Left ventricle myocardium superior (tissue), 1 donor: ENCODE data around the gene RTEL1. TPM values are rescaled to one million over a fixed set of nuclear protein-coding genes. Genes with fewer than 3 reads are reported as not detected.
"Not testable (repeated sequence)": the region's sequence is repeated elsewhere in the genome, so short reads cannot be mapped to it uniquely, and the experiment has no call there.

ENCODE experiments used
- ATAC-seq: fragments of 200-7000 bp; cut with Tn5 transposase; one replicate; pipeline ENCODE4 v1.9.1; 2020; ENCODE audit warnings: mild to moderate bottlenecking, moderate library complexity
- DNase-seq: peaks from one replicate; pipeline ENCODE4 v3.0.0-alpha.2; 2020
- intact Hi-C: fragments of 100-400 bp; cut with micrococcal nuclease; formaldehyde crosslinking; loops from one replicate; pipeline ENCODE4 v1.11.0; 2022
- total RNA-seq: library from RNA; stranded (reverse); fragmentation: NEBNext Ultra II Directional; extraction: Animal tissue kit (Norgen Biotek cat#: 25700); gene quantifications from one replicate; pipeline ENCODE4 v1.2.1, GENCODE V29; 2021
- donor health status: DM: no; HTN: yes; CAD: no; lungs with severe emphysema.

Gene RTEL1
- total RNA-seq, 1 donor from 2014 or later, result 9.9 TPM

DNA sequence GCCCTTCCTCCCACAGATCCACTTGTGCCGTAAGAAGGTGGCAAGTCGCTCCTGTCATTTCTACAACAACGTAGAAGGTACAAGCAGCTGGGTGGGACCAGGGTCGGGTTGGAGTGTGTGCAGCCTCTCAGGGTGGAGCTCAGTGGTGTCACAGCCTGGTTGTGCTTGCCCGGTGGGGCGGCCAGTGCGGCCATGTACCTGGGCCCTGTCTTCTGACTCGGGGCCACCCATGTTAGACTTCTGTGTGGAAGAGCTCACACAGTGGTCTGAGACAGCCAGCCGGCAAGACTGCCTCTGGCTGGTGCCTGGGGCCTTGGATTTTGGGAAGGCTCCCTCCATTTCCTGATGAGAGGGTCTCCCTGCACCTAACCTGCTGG, 4.7 kb downstream of the RTEL1 start:
- intact Hi-C loops, result no loop called here
- DNase-seq (no peak), ATAC-seq (no peak)

DNA sequence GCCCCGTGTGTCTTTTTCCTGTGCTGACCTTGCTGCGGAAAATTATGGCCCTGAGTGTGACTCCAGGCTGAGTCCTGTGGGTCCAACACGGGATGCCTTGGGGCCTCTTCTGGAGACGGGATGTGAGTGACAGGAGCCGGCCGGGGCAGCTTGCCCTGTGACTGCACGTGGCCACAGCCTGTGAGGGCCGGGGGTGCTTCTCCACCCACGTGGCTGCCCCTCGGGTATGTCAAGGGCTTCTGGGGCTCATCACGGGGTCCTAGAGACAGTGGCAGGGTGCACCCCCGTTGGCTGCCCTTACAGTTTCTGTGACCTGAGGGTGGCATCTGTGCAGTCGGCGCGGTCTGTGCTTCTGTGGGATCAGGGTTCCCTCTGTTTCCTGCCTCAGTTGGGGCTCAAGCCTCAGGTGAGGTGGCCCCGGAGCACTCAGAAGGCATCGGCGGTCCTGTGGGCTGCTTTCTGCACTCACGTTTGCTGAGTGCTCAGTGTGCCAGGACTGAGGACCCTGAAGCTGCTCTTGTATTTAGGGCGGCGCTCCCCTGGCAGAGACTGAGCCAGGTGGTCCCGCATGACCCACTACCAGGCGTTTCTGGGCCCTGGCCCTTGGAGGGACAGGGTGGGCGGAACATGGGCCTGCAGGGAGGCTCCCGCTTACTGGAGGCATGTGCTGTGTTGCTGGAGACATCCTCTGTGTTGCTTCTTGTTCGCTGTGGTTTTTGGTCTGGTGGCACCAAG, 5.4 kb downstream of the RTEL1 start:
- intact Hi-C loops, result no loop called here
- no peak for ATAC-seq
- no peak for DNase-seq

DNA sequence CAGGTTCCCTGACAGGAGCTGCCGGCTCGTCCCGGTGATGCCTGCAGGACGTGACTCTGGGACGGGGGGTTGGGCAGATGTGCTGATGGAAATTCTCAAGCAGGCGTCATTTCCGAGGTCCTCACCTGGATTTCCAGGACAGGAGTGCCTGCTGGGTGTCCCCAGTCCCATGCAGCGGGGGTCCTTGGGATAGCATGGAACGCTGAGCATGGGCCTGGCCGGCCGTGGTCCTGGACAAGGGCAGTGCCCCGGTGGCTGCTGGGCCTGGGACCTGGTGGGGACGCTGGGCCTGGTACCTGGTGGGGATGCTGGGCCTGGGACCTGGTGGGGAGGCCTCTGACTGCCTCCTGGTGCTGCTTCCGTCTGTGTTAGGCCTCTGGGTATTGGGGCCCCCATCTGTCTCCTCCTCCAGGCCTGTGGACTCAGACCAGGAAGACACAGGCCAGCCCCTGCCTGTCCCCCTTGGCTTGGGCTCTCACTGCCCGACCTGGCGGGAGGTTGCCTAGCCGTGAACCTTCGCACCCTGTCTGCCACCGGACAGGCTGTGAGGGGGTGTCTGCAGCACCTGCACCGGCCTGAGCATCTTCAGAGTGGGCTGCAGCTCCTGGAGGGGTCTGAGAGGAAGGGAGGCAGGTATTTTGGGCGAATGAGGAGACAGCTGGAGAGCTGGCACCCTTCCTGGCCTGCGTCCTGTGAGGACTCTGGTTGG, 6.2 kb downstream of the RTEL1 start:
- ATAC-seq, result no peak
- no peak for DNase-seq
- intact Hi-C loops, result no loop called here

DNA sequence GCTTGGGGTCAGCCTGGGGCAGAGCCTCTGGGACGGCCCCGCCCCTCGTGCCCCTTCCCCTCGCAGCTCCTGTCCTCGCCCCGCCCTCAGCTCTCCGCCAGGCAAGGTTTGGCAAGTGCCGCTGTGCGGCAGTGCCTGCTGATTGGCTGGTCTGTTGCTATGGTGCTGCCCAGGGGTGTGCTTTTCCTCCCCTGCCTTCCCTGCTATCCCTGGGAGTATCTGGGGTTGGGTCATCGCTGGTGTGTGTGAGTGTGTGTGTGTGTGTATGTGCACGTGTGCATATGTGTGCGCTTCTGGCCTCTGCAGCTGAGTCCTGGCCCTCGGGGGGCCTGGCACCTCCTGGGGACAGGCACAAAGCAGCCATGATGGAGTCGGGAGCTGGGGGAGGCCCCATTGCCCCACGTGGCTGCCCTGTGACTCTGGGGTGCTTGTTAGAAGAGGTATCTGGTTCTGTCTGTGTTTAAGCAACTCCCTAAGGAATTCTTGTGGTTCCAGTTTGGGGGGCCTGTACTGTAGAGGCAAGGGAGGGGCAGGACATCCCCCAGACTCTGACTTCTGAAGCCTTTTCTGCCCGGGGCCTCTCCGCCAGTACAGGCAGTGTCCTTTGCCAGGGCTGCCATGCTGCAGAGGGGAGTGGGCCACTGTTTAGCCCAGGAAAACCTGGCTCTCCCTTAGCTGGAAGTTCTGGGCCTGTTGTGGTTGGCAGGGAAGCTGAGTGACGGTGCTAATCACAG, 6.9 kb downstream of the RTEL1 start:
- DNase-seq (no peak), ATAC-seq (no peak)
- intact Hi-C loops, result no loop called here

DNA sequence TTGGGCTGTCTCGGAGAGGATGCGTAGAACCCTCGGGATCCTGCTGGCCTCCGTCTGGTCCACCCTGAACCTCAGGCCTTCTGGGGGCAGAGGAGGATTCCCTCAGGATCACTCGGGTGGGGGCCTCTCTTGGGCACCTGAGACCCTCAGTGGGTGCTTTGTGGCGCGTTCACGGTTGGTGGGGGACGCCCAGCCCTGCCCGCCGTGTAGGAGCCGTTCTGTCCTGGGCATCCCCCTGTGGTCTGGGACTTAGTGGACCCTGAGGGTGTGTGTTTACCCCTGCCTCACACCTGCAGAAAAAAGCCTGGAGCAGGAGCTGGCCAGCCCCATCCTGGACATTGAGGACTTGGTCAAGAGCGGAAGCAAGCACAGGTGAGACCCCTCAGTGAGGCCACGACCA, 7.6 kb downstream of the RTEL1 start:
- no peak for DNase-seq
- no peak for ATAC-seq
- intact Hi-C loops, result no loop called here

DNA sequence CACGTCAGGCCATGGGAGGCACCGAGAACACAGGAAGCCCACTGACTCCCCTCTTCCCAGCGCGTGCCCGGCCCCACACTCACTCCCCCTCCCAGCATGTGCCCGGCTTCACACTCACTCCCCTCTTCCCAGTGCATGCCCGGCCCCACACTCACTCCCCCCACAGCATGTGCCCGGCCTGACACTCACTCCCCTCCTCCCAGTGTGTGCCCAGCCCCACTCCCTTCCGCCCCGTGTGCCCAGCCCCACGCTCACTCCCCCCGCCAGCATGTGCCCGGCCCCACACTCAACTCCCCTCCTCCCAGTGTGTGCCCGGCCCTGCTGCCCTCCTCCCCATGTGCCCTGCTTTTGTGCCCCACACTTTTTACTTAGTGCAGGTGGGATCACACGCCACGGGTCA, 9.7 kb downstream of the RTEL1 start:
- intact Hi-C loops, result no loop called here
- no peak for ATAC-seq
- no peak for DNase-seq

DNA sequence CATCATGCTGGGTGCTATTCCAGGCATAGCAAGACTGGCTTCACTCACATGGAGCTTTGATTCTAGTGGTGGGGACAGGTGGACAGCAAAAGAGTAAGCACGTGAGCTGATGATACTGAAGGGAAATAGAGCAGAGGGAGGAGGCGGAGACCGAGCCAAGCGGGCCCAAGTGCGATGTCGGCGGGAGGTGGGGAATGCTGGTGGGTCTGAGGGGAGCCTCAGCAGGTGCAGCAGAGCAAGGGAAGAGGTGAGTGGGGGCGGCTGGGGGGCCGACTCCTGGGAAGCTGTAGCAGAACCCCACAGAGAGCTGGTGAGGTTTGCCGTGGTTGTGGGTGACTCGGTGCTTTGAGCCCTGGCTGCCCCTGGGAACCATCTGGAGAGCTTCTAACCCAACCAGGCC, 10.2 kb downstream of the RTEL1 start:
- ATAC-seq (no peak), DNase-seq (no peak)
- intact Hi-C loops, result no loop called here

DNA sequence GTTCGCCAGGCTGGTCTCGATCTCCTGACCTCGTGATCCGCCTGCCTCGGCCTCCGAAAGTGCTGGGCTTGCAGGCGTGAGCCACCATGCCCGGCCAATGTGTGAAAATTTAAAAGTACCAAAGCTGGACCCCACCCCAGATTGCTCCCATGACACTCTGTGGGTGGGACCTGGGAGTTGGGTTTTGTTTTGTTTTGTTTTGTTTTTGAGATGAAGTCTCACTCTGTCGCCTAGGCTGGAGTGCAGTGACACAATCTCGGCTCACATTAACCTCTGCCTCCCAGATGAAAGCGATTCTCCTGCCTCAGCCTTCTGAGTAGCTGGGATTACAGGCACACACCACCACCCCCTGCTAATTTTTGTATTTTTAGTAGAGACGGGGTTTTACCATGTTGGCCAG, 13.6 kb downstream of the RTEL1 start:
- ATAC-seq, intact Hi-C loops: not testable (repeated sequence)

DNA sequence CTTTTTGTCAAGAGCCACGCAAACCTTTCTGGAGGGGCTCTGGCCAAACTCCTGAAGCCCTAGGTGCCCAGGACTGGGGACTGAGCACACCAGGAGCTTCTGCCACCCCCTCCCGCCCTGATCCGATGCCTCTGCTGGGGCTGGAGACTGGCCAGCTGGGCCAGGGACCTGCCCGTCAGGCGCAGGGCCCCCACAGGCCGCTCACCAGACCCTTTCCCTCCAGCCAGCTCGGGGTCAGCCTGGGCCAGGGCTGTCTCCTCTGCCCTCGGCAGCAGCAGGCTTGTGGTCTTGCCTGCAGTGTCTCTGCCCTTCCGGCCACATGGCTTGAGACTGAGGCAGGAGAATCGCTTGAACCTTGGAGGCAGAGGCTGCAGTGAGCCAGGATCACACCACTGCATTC, 14.6 kb downstream of the RTEL1 start:
- intact Hi-C loops, result no loop called here
- DNase-seq, result no peak
- no peak for ATAC-seq

More for the DNA sequence above, 13.6 kb downstream of the RTEL1 start:
- not testable (repeated sequence) for DNase-seq

DNA sequence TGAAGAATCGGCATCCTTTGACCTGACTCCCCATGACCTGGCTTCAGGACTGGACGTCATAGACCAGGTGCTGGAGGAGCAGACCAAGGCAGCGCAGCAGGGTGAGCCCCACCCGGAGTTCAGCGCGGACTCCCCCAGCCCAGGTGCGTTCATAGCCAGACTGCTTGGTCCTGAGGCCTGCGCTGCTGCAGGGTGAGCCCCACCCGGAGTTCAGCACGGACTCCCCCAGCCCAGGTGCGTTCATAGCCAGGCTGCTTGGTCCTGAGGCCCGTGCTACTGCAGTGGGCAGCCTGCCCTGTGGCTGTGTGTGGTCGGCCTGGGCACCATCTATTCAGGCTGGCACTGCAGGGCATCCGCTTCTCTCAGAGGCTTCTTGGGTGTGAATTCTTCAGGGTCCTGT, 15.8 kb downstream of the RTEL1 start:
- intact Hi-C loops, result no loop called here
- no peak for DNase-seq
- ATAC-seq, result no peak

DNA sequence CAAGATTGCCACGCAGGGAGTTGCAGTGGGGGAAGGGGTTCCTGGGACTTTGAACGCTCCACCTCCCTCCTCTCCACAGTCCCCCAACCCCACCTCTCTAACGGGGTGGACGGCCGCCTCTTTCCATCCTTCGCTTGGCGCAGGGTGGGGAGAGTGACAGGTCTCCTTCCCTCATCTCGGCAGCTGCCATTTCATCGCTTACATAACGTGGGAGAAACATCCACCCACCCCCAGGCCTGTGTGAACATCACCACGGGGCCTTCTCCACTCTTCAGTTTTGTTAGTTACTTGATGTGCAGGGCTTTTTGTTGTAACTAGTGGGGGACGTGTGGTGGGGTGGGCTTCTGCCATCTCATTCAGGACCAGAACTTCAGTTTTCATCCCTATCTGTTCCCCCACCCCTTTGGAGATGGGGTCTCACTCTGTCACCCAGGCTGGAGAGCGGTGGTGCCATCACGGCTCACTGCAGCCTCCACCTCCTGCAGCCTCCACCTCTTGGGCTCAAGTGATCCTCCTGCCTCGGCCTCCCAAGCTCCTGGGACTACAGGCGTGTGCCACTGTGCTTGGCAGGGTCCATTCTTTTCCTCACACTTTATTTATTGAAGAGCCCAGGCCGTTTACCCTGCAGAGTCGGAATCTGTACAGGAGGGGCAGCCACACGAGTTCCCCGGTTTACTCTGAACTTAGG, 17.7 kb downstream of the RTEL1 start:
- no peak for ATAC-seq
- intact Hi-C loops, result no loop called here
- no peak for DNase-seq

DNA sequence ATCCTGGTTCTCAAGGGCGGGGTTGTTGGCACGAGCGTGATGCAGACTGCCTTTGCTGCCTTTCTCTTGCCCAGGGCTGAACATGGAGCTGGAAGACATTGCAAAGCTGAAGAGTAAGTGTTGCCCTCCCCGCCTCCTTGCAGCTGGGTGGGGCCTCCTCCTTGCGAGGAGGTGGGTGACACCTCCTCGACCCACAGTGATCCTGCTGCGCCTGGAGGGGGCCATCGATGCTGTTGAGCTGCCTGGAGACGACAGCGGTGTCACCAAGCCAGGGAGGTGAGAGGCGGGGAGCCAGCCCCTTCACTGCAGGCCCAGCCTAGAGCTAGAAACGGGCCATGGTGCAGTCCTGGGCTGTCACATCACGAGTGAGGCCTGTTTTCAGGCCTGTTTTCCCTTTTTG, 20.0 kb downstream of the RTEL1 start:
- no peak for DNase-seq
- no peak for ATAC-seq
- intact Hi-C loops, result no loop called here

DNA sequence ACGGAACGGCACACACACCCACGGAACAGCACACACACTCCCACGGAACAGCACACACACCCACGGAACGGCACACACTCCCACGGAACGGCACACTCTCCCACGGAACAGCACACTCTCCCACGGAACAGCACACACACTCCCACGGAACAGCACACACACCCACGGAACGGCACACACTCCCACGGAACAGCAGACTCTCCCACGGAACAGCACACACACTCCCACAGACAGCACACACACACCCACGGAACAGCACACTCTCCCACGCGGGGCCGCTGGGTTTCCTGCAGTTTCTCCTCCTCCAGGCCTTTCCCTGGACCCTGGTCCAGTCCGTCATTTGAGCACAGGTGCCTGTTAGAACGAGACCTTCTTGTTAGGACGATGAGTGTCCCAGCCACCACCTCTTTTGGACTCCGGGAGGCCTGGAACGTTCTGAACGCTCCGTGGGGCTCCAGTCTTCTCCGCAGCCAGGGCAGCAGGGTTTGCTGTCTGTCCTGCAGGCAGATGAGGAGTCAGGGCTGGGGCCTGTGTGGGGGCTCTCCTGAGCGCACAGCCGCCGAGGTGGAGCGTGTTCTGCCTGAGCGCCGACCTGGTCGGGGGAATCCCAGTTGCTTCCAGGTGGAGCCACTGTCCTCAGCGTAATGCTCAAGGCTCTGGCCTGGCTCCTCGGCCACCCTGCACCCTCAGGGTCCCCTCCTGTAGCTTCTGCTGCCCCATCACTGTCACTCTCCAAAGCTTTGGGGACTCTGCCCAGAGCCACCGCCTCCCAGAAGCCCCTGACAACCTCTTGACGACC, 20.8 kb downstream of the RTEL1 start:
- DNase-seq (no peak), ATAC-seq (no peak)

DNA sequence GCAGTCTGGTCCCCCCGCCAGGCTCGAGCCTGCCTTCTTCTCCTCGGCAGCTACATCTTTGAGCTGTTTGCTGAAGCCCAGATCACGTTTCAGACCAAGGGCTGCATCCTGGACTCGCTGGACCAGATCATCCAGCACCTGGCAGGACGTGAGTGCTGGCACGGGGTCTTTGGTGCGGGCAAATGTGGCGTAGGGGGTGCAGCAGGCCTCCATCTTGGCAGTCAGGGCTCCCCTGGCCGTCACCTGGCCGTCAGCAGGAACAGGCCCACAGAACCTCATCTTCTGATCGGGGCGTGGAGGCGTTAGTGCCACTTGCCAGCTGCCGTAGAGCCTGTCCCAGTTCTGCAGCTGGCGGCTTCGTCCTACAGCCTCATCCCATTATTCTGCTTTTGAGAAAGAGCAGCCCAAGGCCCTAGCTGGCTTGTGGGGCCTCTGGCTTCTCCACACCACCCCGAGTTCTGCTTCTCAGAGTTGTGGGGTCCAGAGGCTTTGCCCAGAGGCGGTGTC, 21.7 kb downstream of the RTEL1 start:
- DNase-seq, result no peak
- intact Hi-C loops, result no loop called here
- ATAC-seq, result no peak

More for the DNA sequence above, 20.8 kb downstream of the RTEL1 start:
- intact Hi-C loops, result no loop called here

DNA sequence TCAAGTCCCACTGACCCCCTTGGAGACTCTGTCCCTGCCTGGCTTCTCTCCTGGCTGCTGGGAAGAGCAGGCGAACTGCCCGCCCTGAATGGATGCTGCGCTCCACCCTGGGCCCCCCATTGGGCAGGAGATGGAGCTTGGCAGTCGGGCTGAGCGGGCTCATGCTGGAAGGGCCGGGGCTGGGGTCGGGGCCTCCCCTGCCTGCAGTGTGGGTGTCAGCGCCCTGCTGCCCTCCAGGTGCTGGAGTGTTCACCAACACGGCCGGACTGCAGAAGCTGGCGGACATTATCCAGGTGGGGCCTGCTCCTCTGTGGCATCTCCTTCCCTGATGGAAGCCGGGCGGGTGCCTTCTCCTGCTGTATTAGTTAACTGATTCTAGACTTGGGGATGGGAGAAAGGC, 22.3 kb downstream of the RTEL1 start:
- intact Hi-C loops, result no loop called here
- no peak for DNase-seq
- no peak for ATAC-seq

DNA sequence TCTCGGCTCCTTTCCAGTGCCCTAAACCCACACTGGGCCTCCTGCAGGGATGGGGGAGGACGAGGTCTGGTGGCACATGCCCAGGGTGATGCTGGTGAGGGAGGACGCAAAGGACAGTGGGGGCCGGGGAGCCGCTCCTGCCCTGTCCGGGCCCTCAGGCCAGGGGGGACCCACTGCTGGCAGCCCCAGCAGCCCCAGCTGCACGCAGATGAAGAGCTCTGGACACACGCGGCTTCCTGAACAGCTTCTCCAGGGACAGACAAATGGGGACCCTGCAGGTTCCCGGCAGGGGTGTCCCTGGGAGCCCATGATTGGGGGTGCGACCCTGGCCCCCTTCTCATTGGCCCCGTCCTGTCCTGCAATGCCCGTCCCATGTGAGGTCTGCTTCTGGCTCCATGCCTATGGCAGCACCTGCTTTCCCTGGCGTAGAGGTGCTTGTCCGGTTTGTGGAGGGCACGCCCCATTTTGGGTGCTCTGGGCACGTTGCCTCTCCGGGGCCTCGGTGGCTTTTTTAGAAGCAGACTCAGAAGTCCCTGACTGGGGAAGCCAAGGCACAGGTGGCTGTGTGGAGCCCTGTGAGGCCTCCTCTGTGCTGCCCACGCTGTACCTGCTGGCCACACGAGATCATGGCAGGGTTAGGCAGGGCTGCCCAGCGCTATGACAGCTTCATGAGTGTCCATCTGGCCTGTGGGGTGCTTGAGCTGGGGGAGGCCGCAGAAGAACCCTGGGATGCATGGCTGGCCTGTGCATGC, 22.9 kb downstream of the RTEL1 start:
- DNase-seq (peak; percentile 29), ATAC-seq (no peak)
- intact Hi-C loops, result no loop called here

DNA sequence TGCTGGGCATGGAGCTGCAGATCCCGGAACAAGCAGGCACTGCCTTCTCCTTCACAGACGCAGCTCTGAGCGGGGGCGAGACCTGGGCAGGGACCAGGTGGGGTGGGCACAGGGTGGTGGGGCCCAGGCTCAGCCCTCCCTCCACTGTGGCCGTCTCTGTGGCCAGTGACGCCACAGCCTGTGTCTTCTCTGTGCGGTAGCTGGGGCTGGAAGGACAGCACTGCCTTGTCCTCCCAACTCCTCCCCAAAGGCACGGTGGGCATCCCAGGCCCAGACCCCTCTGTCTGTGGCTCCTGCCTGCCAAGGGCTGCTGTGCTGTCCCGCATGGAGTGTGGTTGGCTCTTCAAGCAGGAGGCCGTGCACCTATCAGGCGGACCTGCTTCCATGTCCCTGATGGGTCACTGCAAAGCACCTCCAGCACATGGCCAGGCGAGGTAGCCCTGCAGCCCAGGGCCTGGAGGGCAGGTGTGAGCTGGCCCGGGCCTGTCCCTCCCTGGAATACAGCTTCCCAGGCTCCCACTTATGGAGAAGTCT, 23.6 kb downstream of the RTEL1 start:
- ATAC-seq (no peak), DNase-seq (peak; percentile 27)
- intact Hi-C loops, result no loop called here
